HG03469 (cell line): ENCODE measurements around the gene SPRYD3.
"Not testable (repeated sequence)": the region's sequence is repeated elsewhere in the genome, so short reads cannot be mapped to it uniquely, and the experiment has no call there.

ENCODE experiments used
- ATAC-seq: cut with Tn5 transposase; IDR thresholded peaks from one replicate; pipeline ENCODE4 v1.9.1; 2021; ENCODE audit warnings: mild to moderate bottlenecking, moderate library complexity, moderate number of reproducible peaks; ENCODE audit not compliant: unreplicated experiment

The SPRYD3 gene

GRCh38 chr12:53102883-53103807 is 24.0 kb upstream of the SPRYD3 start, which contains the start of gene SOAT2:
Gene SOAT2 (plus strand): TSS chr12:53103486. CDS start chr12:53103578, 92 bp downstream.
- ATAC-seq, result no peak

- no peak for ATAC-seq
Measured at GRCh38 chr12:53101931-53102781, 23.0 kb upstream of the SPRYD3 start.

GRCh38 chr12:53101266-53101665 is 22.1 kb upstream of the SPRYD3 start:
- no peak for ATAC-seq

- no peak for ATAC-seq
Measured at GRCh38 chr12:53100466-53101151, 21.4 kb upstream of the SPRYD3 start.

- ATAC-seq, result no peak
Measured at GRCh38 chr12:53099071-53099882, 20.1 kb upstream of the SPRYD3 start.

GRCh38 chr12:53098354-53098981 is 19.3 kb upstream of the SPRYD3 start:
- no peak for ATAC-seq

GRCh38 chr12:53097564-53098353 is 18.6 kb upstream of the SPRYD3 start, which contains the start of gene IGFBP6:
Gene IGFBP6 (plus strand): TSS chr12:53097667. CDS start chr12:53097718, 51 bp downstream.
- no peak for ATAC-seq

- no peak for ATAC-seq
Measured at GRCh38 chr12:53097207-53097563, 18.0 kb upstream of the SPRYD3 start.

GRCh38 chr12:53096759-53097158 is 17.6 kb upstream of the SPRYD3 start:
- ATAC-seq, result no peak

GRCh38 chr12:53096089-53096741 is 17.0 kb upstream of the SPRYD3 start:
- ATAC-seq, result no peak

- ATAC-seq, result not testable (repeated sequence)
Measured at GRCh38 chr12:53095596-53095895, 16.4 kb upstream of the SPRYD3 start.

GRCh38 chr12:53094796-53095595 is 15.8 kb upstream of the SPRYD3 start:
- not testable (repeated sequence) for ATAC-seq

GRCh38 chr12:53094394-53094787 is 15.2 kb upstream of the SPRYD3 start:
- no peak for ATAC-seq

- no peak for ATAC-seq
Measured at GRCh38 chr12:53093777-53094393, 14.7 kb upstream of the SPRYD3 start.

GRCh38 chr12:53091756-53092155 is 12.6 kb upstream of the SPRYD3 start:
- no peak for ATAC-seq

GRCh38 chr12:53090554-53090953 is 11.4 kb upstream of the SPRYD3 start:
- ATAC-seq, result no peak

- no peak for ATAC-seq
Measured at GRCh38 chr12:53090105-53090504, 10.9 kb upstream of the SPRYD3 start.
